GM12878 (cell line): Measurements from ENCODE around the gene CAMKK1. TPM values are rescaled to one million over a fixed set of nuclear protein-coding genes. Genes with fewer than 3 reads are reported as not detected.

Source experiments
- ATAC-seq: fragments of 200-7000 bp; cut with Tn5 transposase; 3 replicates; pipeline ENCODE4 v1.9.1; 2020; ENCODE audit warnings: mild to moderate bottlenecking, moderate library complexity
- BruUV-seq: library from RNA; stranded (reverse); fragments of 400-500 nt; replicated peaks from 2 replicates; lab custom pipeline; 2021; lab: Mats Ljungman, UMichigan
- CTCF ChIA-PET: fragments of 300-600 bp; sonication (Branson Sonifier 250); formaldehyde crosslinking; extraction: SDS; loops from one replicate; lab custom pipeline; 2021; ENCODE audit warnings: inconsistent platforms; lab: Yijun Ruan, JAX
- POLR2A ChIA-PET: fragments of 350-600 bp; formaldehyde crosslinking; extraction: SDS; loops from one replicate; lab custom pipeline; 2021; ENCODE audit warnings: inconsistent platforms; lab: Charles Lee
- RAD21 ChIA-PET: fragments of 300-600 bp; sonication (Branson Sonifier 250); formaldehyde crosslinking; loops from one replicate; lab custom pipeline; 2023; ENCODE audit warnings: antibody characterized with exemption; ENCODE audit not compliant: unreplicated experiment; lab: Charles Lee
- SMC1A ChIA-PET: fragments of 300-600 bp; sonication (Branson Sonifier 250); formaldehyde crosslinking; loops from one replicate; lab custom pipeline; 2023; ENCODE audit not compliant: unreplicated experiment, uncharacterized antibody; lab: Charles Lee
- DNase-seq: peaks from one replicate; pipeline ENCODE4 v3.0.0-alpha.2; 2011; ENCODE audit warnings: low read depth, low spot score
- FAIRE-seq: peaks from 3 replicates; lab custom pipeline; 2011; peaks lifted over from hg19 to GRCh38; lab: Jason Lieb, UNC
- H2AFZ ChIP-seq: 2 replicates; pipeline ENCODE4 v1.6.0; 2011; ENCODE audit warnings: low read depth, low read length, control low read depth; ENCODE audit not compliant: control insufficient read depth
- H3K27ac ChIP-seq: 2 replicates; pipeline ENCODE4 v1.5.1; 2011; ENCODE audit warnings: control low read depth; ENCODE audit not compliant: control insufficient read depth, insufficient read depth
- H3K27me3 ChIP-seq, 2 experiments: replicated peaks in 1 of 2; 2 replicates each; pipeline versions ENCODE4 v1.6.0 to v1.6.1; 2011; ENCODE audit warnings: low read length in 1 of 2; ENCODE audit not compliant: control insufficient read depth in 2 of 2, insufficient read depth in 2 of 2
- H3K36me3 ChIP-seq, 2 experiments: 2 replicates each; pipeline ENCODE4 v1.5.1; 2011; ENCODE audit warnings: low read length in 1 of 2; ENCODE audit not compliant: control insufficient read depth in 2 of 2, insufficient read depth in 2 of 2
- H3K4me1 ChIP-seq: 2 replicates; pipeline ENCODE4 v1.6.1; 2011; ENCODE audit warnings: mild to moderate bottlenecking, low read length, moderate library complexity, mixed read lengths; ENCODE audit not compliant: control insufficient read depth, insufficient read depth
- H3K4me2 ChIP-seq: 2 replicates; pipeline ENCODE4 v1.6.0; 2011; ENCODE audit warnings: control low read depth; ENCODE audit not compliant: control insufficient read depth, insufficient read depth
- H3K4me3 ChIP-seq: fragments of 200-600 bp; sonication (generic); 2 replicates; pipeline ENCODE4 v1.5.1; 2016
- H3K79me2 ChIP-seq: 2 replicates; pipeline ENCODE4 v1.6.0; 2011; ENCODE audit warnings: low read length; ENCODE audit not compliant: control insufficient read depth, insufficient read depth
- H3K9ac ChIP-seq: 2 replicates; pipeline ENCODE4 v1.8.0; 2011; ENCODE audit warnings: low read length, control low read depth, mixed read lengths; ENCODE audit not compliant: control insufficient read depth, insufficient read depth
- H3K9me3 ChIP-seq: replicated peaks from 3 replicates; pipeline ENCODE4 v1.5.1; 2011; ENCODE audit warnings: mild to moderate bottlenecking, low read length; ENCODE audit not compliant: control insufficient read depth, insufficient read depth
- H4K20me1 ChIP-seq: 2 replicates; pipeline ENCODE4 v1.6.0; 2011; ENCODE audit not compliant: control insufficient read depth, insufficient read depth
- BCL3 ChIP-seq: IDR thresholded peaks from 2 replicates; pipeline ENCODE4 v1.6.1; 2011; ENCODE audit warnings: borderline replicate concordance, low read depth, mild to moderate bottlenecking, moderate library complexity, low read length; ENCODE audit not compliant: insufficient read depth, poor library complexity, severe bottlenecking
- BHLHE40 ChIP-seq, 2 experiments: fragments of 450-650 bp in 1 of 2; IDR thresholded peaks; 2 replicates each; pipeline ENCODE4 v1.6.1; 2011 to 2017; ENCODE audit warnings: low read depth in 2 of 2, borderline replicate concordance in 1 of 2, improper control_type of control experiment in 1 of 2, low read length in 1 of 2, mild to moderate bottlenecking in 1 of 2
- CHD4 ChIP-seq: fragments of 200-600 bp; sonication (generic); IDR thresholded peaks from 2 replicates; pipeline ENCODE4 v1.6.1; 2016; ENCODE audit warnings: mild to moderate bottlenecking
- EP300 ChIP-seq, 2 experiments: fragments of 150-350 bp in 1 of 2; IDR thresholded peaks; 2 replicates each; pipeline ENCODE4 v1.6.1; 2011 to 2012; ENCODE audit warnings: low read depth in 2 of 2, low read length in 2 of 2, borderline replicate concordance in 1 of 2, improper control_type of control experiment in 1 of 2, inconsistent platforms in 1 of 2; ENCODE audit not compliant: control insufficient read depth in 1 of 2
- PRDM15 ChIP-seq: fragments of 450-650 bp; formaldehyde crosslinking; IDR thresholded peaks from 2 replicates; pipeline ENCODE4 v1.4.0; 2020; ENCODE audit warnings: mild to moderate bottlenecking, moderate library complexity
- REST ChIP-seq: IDR thresholded peaks from 2 replicates; pipeline ENCODE4 v1.6.1; 2012; ENCODE audit warnings: mild to moderate bottlenecking, low read depth, low read length
- SKIL ChIP-seq: fragments of 450-650 bp; IDR thresholded peaks from 2 replicates; pipeline ENCODE4 v1.6.1; 2017; ENCODE audit warnings: mild to moderate bottlenecking, low read depth, inconsistent platforms; ENCODE audit not compliant: poor library complexity, severe bottlenecking
- ZNF207 ChIP-seq: fragments of 450-650 bp; IDR thresholded peaks from 2 replicates; pipeline ENCODE4 v1.6.1; 2014; ENCODE audit warnings: antibody characterized with exemption, mild to moderate bottlenecking, borderline replicate concordance
- ZZZ3 ChIP-seq: IDR thresholded peaks from 2 replicates; pipeline ENCODE4 v1.6.1; 2011; ENCODE audit warnings: low read depth; ENCODE audit not compliant: control insufficient read depth, insufficient read length
- WGBS: methylation state at CpG from one replicate; pipeline ENCODE4 v1.1.6; 2016; ENCODE audit warnings: low lambda C conversion rate; ENCODE audit not compliant: insufficient replicate concordance, insufficient coverage; ENCODE audit errors: missing lambda C conversion rate; 5-methylcytosine and 5-hydroxymethylcytosine counted together
- in situ Hi-C: fragments of 300-500 bp; cut with MboI; formaldehyde crosslinking; loops from 9 replicates; pipeline ENCODE4 v1.14.3; 2018; ENCODE audit warnings: mixed read lengths
- intact Hi-C: fragments of 100-400 bp; cut with micrococcal nuclease; formaldehyde crosslinking; loops from one replicate; pipeline ENCODE4 v1.14.2; 2022; ENCODE audit not compliant: unreplicated experiment
- polyA plus RNA-seq, 11 experiments: library from polyadenylated mRNA; depleted of rRNA in 4 of 11; unstranded in 6 of 11; stranded (reverse) in 5 of 11; fragments of >200 nt; fragmentation: Nextera tagmentation in 4 of 11; fragmentation: Illumina TruSeq in 1 of 11; extraction: Ambion mirVana in 4 of 11; extraction: Trizol in 1 of 11; gene quantifications; 1 replicate in 1 of 11; 2 replicates in 10 of 11; pipeline versions ENCODE4 v1.2.1 to v1.2.3, GENCODE V29; 2011 to 2016; ENCODE audit warnings: inconsistent platforms in 2 of 11, missing spikeins in 2 of 11, low read depth in 1 of 11
- total RNA-seq, 4 experiments: library from RNA; depleted of rRNA in 3 of 4; stranded (reverse); fragments of >200 nt in 3 of 4; fragmentation: Illumina TruSeq in 1 of 4; extraction: Trizol in 1 of 4; gene quantifications; 2 replicates each; pipeline versions ENCODE4 v1.2.1 to v1.2.3, GENCODE V29; 2013 to 2021

CAMKK1 gene
- total and polyA plus RNA-seq, 10 of the 15 experiments (the other 5 are each of a cell fraction or from before 2014, with no cell fraction given), result 0.06 to 0.84 (median 0.37) TPM

- SMC1A ChIA-PET, result interaction anchor here (1.6 kb wide), 1 partner anchor 17 kb away, joined by 4 read pairs; no protein-coding TSS in a partner anchor
- DNase-seq, result no peak
- RAD21 ChIA-PET, result no interaction called here
- intact Hi-C loops, result no loop called here
- no peaks in the 10 kb centered on the region for H4K20me1 ChIP-seq
- 92% methylated on average over 3 of the region's 3 CpGs for WGBS
- in situ Hi-C loops, result no loop called here
- H3K4me3 ChIP-seq, result no peak overlapping the region
- H3K27ac ChIP-seq, result no peak overlapping the region
- H3K27me3 ChIP-seq, result peaks cover 0 to 2% of the 10 kb centered on the region in 2 experiments; a peak in 1 of 4 replicates
- H3K4me1 ChIP-seq, result peaks cover 3% of the 10 kb centered on the region
- no peak overlapping the region for H3K4me2 ChIP-seq
- BruUV-seq, result no TSS peak
- CTCF ChIA-PET, result interaction anchor here (1.0 to 1.8 kb wide), 2 partner anchors 10 to 180 kb away, joined by 3 to 7 read pairs; no protein-coding TSS in a partner anchor
- no peaks in the 10 kb centered on the region for H3K79me2 ChIP-seq
- no peak for ATAC-seq
- H3K36me3 ChIP-seq, result no peaks in the 10 kb centered on the region
- no peaks in the 10 kb centered on the region for H3K9me3 ChIP-seq
- POLR2A ChIA-PET, result no interaction called here
- FAIRE-seq, result no peak
- no peak overlapping the region for H3K9ac ChIP-seq
- no peak overlapping the region for H2AFZ ChIP-seq
- TF ChIP-seq BCL3 (no peak), SKIL (no peak), EP300 (IDR thresholded peaks at IDR 0.05; ENCODE audit: borderline replicate concordance in 1 of 2, control insufficient read depth in 1 of 2, low read depth in 2 of 2, low read length in 2 of 2) (no peak), PRDM15 (no peak), REST (no peak), BHLHE40 (IDR thresholded peaks at IDR 0.05; ENCODE audit: borderline replicate concordance in 1 of 2, low read depth in 2 of 2, low read length in 1 of 2) (no peak), ZZZ3 (no peak), ZNF207 (no peak), CHD4 (no peak)
Observed at GRCh38 chr17:3895354-3895753, 2.5 kb upstream of the CAMKK1 start.
